Vagina (tissue), 2 donors: Measurements from ENCODE around the gene DOCK2. TPM values are rescaled to one million over a fixed set of nuclear protein-coding genes. Genes with fewer than 3 reads are reported as not detected.

Experiments used
- DNase-seq, 2 donors: peaks; one replicate each; pipeline ENCODE4 v3.0.0-alpha.2; 2017; ENCODE audit errors: extremely low spot score in 2 of 2
- H3K27ac ChIP-seq: fragments of 200-600 bp; sonication (generic); one replicate; pipeline ENCODE4 v1.5.1; 2019
- H3K27me3 ChIP-seq: fragments of 200-600 bp; sonication (generic); one replicate; pipeline ENCODE4 v1.5.1; 2019
- H3K36me3 ChIP-seq, 2 donors: fragments of 200-600 bp; sonication (generic); one replicate each; pipeline ENCODE4 v1.5.1; 2017 to 2019
- H3K4me1 ChIP-seq: fragments of 200-600 bp; sonication (generic); one replicate; pipeline ENCODE4 v1.5.1; 2019
- H3K4me3 ChIP-seq, 2 donors: fragments of 200-600 bp; sonication (generic); 1 replicate in 1 of 2; 2 replicates in 1 of 2; pipeline ENCODE4 v1.5.1; 2016 to 2019
- H3K9me3 ChIP-seq: fragments of 200-600 bp; sonication (generic); one replicate; pipeline ENCODE4 v1.5.1; 2019
- CTCF ChIP-seq, 3 experiments: fragments of 450-650 bp in 2 of 3; fragments of 200-600 bp in 1 of 3; sonication (generic) in 1 of 3; IDR thresholded peaks; one replicate each; pipeline ENCODE4 v1.5.1; 2017 to 2019; ENCODE audit warnings: antibody characterized with exemption in 3 of 3, mild to moderate bottlenecking in 2 of 3, moderate library complexity in 2 of 3
- POLR2A ChIP-seq, 2 donors: fragments of 450-650 bp; IDR thresholded peaks; one replicate each; pipeline ENCODE4 v1.6.1; 2017; ENCODE audit warnings: antibody characterized with exemption in 2 of 2, mild to moderate bottlenecking in 2 of 2, moderate library complexity in 2 of 2
- POLR2AphosphoS5 ChIP-seq, 2 donors: sonication (generic); formaldehyde crosslinking; IDR thresholded peaks; one replicate each; pipeline ENCODE4 v1.9.0; 2017; ENCODE audit warnings: antibody characterized with exemption in 2 of 2, mild to moderate bottlenecking in 2 of 2, low read depth in 1 of 2; ENCODE audit not compliant: insufficient read depth in 1 of 2
- intact Hi-C: fragments of 100-400 bp; cut with DNase I; formaldehyde crosslinking; loops from one replicate; pipeline ENCODE4 v1.15.1; 2023
- total RNA-seq: library from RNA; depleted of rRNA; stranded (reverse); fragments of >200 nt; gene quantifications from one replicate; pipeline ENCODE4 v1.2.3, GENCODE V29; 2016

Gene DOCK2
- total RNA-seq, 1 donor from 2014 or later: 18.2 TPM

GRCh38 chr5:169629847-169630548 is 7.1 kb upstream of the DOCK2 start:
- no peak for DNase-seq
- no peaks in the 10 kb centered on the region for H3K4me1 ChIP-seq
- no peaks in the 10 kb centered on the region for H3K9me3 ChIP-seq
- H3K4me3 ChIP-seq: no peak overlapping the region
- intact Hi-C loops: no loop called here
- H3K27ac ChIP-seq: no peak overlapping the region
- no peaks in the 10 kb centered on the region for H3K27me3 ChIP-seq
- H3K36me3 ChIP-seq: no peaks in the 10 kb centered on the region
- no peak for TF ChIP-seq CTCF (IDR thresholded peaks at IDR 0.05)
- TF ChIP-seq POLR2A (IDR thresholded peaks at IDR 0.05): no peak
- TF ChIP-seq POLR2AphosphoS5 (IDR thresholded peaks at IDR 0.05; ENCODE audit: insufficient read depth in 1 of 2, low read depth in 1 of 2): no peak

- no peaks in the 10 kb centered on the region for H3K4me1 ChIP-seq
- no peak for DNase-seq
- intact Hi-C loops: no loop called here
- H3K36me3 ChIP-seq: no peaks in the 10 kb centered on the region
- no peak overlapping the region for H3K27ac ChIP-seq
- H3K27me3 ChIP-seq: no peaks in the 10 kb centered on the region
- H3K4me3 ChIP-seq: no peak overlapping the region
- H3K9me3 ChIP-seq: no peaks in the 10 kb centered on the region
- TF ChIP-seq POLR2AphosphoS5 (IDR thresholded peaks at IDR 0.05; ENCODE audit: insufficient read depth in 1 of 2, low read depth in 1 of 2) (no peak), CTCF (IDR thresholded peaks at IDR 0.05) (no peak)
Measured at GRCh38 chr5:169631360-169631759, 5.7 kb upstream of the DOCK2 start.

GRCh38 chr5:169632946-169633345 is 4.1 kb upstream of the DOCK2 start:
- no peak for TF ChIP-seq POLR2AphosphoS5 (IDR thresholded peaks at IDR 0.05; ENCODE audit: insufficient read depth in 1 of 2, low read depth in 1 of 2)
- no peak for TF ChIP-seq POLR2A (IDR thresholded peaks at IDR 0.05)
- TF ChIP-seq CTCF (IDR thresholded peaks at IDR 0.05): no peak
- H3K27ac ChIP-seq: no peak overlapping the region
- DNase-seq: no peak
- peaks cover 4% of the 10 kb centered on the region for H3K27me3 ChIP-seq
- intact Hi-C loops: no loop called here
- no peaks in the 10 kb centered on the region for H3K36me3 ChIP-seq
- no peaks in the 10 kb centered on the region for H3K4me1 ChIP-seq
- no peak overlapping the region for H3K4me3 ChIP-seq
- H3K9me3 ChIP-seq: no peaks in the 10 kb centered on the region

- Histone ChIP-seq H3K9me3 (no peaks in the 10 kb centered on the region), H3K36me3 (no peaks in the 10 kb centered on the region), H3K4me3 (no peak overlapping the region), H3K4me1 (no peaks in the 10 kb centered on the region), H3K27ac (no peak overlapping the region), H3K27me3 (peaks cover 4% of the 10 kb centered on the region)
- no peak for TF ChIP-seq POLR2A (IDR thresholded peaks at IDR 0.05)
- intact Hi-C loops: no loop called here
- no peak for DNase-seq
Measured at GRCh38 chr5:169634606-169635005, 2.5 kb upstream of the DOCK2 start.

- TF ChIP-seq POLR2AphosphoS5 (IDR thresholded peaks at IDR 0.05; ENCODE audit: insufficient read depth in 1 of 2, low read depth in 1 of 2) (no peak), CTCF (IDR thresholded peaks at IDR 0.05) (no peak), POLR2A (IDR thresholded peaks at IDR 0.05) (no peak)
- H3K27me3 ChIP-seq: peaks cover 4% of the 10 kb centered on the region
Measured at GRCh38 chr5:169635936-169636335, 1.1 kb upstream of the DOCK2 start.

More at GRCh38 chr5:169635936-169636335, 1.1 kb upstream of the DOCK2 start:
- Histone ChIP-seq H3K27ac (no peak overlapping the region), H3K4me1 (no peaks in the 10 kb centered on the region), H3K9me3 (no peaks in the 10 kb centered on the region), H3K36me3 (no peaks in the 10 kb centered on the region), H3K4me3 (no peak overlapping the region)
- intact Hi-C loops: no loop called here
- no peak for DNase-seq
